ENCODE data around the gene NDUFAF2. TPM values are rescaled to one million over a fixed set of nuclear protein-coding genes. Genes with fewer than 3 reads are reported as not detected.
"Not testable (repeated sequence)": the region's sequence is repeated elsewhere in the genome, so short reads cannot be mapped to it uniquely, and the experiment has no call there.

NDUFAF2 gene
- total RNA-seq, 2 donors from 2014 or later = 13.7 to 19.4 TPM

- no peaks in the 10 kb centered on the region for H3K27me3 ChIP-seq
- TF ChIP-seq CTCF (IDR thresholded peaks at IDR 0.05) = no peak
- TF ChIP-seq POLR2A (IDR thresholded peaks at IDR 0.05) = no peak
- H3K4me3 ChIP-seq = no peak overlapping the region
- intact Hi-C loops (cut with DNase I) = no loop called here
- no peaks in the 10 kb centered on the region for H3K36me3 ChIP-seq (replicated peaks in 1 of 2; ENCODE audit: insufficient read depth in 1 of 2, low read depth in 2 of 2)
- WGBS, 2 donors = 69 to 70% methylated on average over 2 of the region's 2 CpGs
- DNase-seq = no peak
- H3K9me3 ChIP-seq = no peaks in the 10 kb centered on the region
- H3K27ac ChIP-seq = no peak overlapping the region
- no peak for ATAC-seq
- no peaks in the 10 kb centered on the region for H3K4me1 ChIP-seq
These were observed 142.9 kb downstream of the NDUFAF2 start for GRCh38 chr5:61087921-61088320.

- TF ChIP-seq CTCF (IDR thresholded peaks at IDR 0.05) (no peak), POLR2A (IDR thresholded peaks at IDR 0.05) (no peak)
- 83 to 91% methylated on average over 2 of the region's 2 CpGs for WGBS, 2 donors
- Histone ChIP-seq H3K4me3 (no peak overlapping the region), H3K36me3 (replicated peaks in 1 of 2; ENCODE audit: insufficient read depth in 1 of 2, low read depth in 2 of 2) (no peaks in the 10 kb centered on the region), H3K9me3 (no peaks in the 10 kb centered on the region), H3K4me1 (no peaks in the 10 kb centered on the region), H3K27me3 (no peaks in the 10 kb centered on the region), H3K27ac (no peak overlapping the region)
- intact Hi-C loops (cut with DNase I) = no loop called here
- DNase-seq (no peak), ATAC-seq (no peak)
These were observed 144.3 kb downstream of the NDUFAF2 start for GRCh38 chr5:61089351-61089750.

GRCh38 chr5:61093046-61093771, 148.2 kb downstream of the NDUFAF2 start:
- H3K27ac ChIP-seq; H3K36me3 ChIP-seq (replicated peaks in 1 of 2; ENCODE audit: insufficient read depth in 1 of 2, low read depth in 2 of 2); H3K27me3 ChIP-seq; H3K4me3 ChIP-seq; ATAC-seq; DNase-seq; H3K4me1 ChIP-seq; H3K9me3 ChIP-seq; intact Hi-C loops (cut with DNase I): not testable (repeated sequence)
- 92 to 93% methylated on average over 5 of the region's 5 CpGs for WGBS, 2 donors

- TF ChIP-seq POLR2A (IDR thresholded peaks at IDR 0.05) (no peak), CTCF (IDR thresholded peaks at IDR 0.05) (no peak)
- H3K27ac ChIP-seq = no peak overlapping the region
- no peaks in the 10 kb centered on the region for H3K27me3 ChIP-seq
- no peaks in the 10 kb centered on the region for H3K36me3 ChIP-seq (replicated peaks in 1 of 2; ENCODE audit: insufficient read depth in 1 of 2, low read depth in 2 of 2)
- DNase-seq (no peak), ATAC-seq (no peak)
- H3K4me3 ChIP-seq = no peak overlapping the region
- intact Hi-C loops (cut with DNase I) = no loop called here
- no peaks in the 10 kb centered on the region for H3K4me1 ChIP-seq
- H3K9me3 ChIP-seq = no peaks in the 10 kb centered on the region
- WGBS, 2 donors = 92 to 98% methylated on average over 2 of the region's 2 CpGs
These were observed 152.5 kb downstream of the NDUFAF2 start for GRCh38 chr5:61097465-61097864.

- ATAC-seq = no peak
- H3K4me3 ChIP-seq = no peak overlapping the region
- no peaks in the 10 kb centered on the region for H3K4me1 ChIP-seq
- no peaks in the 10 kb centered on the region for H3K36me3 ChIP-seq (replicated peaks in 1 of 2; ENCODE audit: insufficient read depth in 1 of 2, low read depth in 2 of 2)
- intact Hi-C loops (cut with DNase I) = no loop called here
- no peak overlapping the region for H3K27ac ChIP-seq
- DNase-seq = no peak
- H3K9me3 ChIP-seq = no peaks in the 10 kb centered on the region
- WGBS, 2 donors = 70 to 80% methylated on average over 1 of the region's 1 CpG
- TF ChIP-seq POLR2A (IDR thresholded peaks at IDR 0.05) = no peak
- no peak for TF ChIP-seq CTCF (IDR thresholded peaks at IDR 0.05)
- no peaks in the 10 kb centered on the region for H3K27me3 ChIP-seq
These were observed 153.4 kb downstream of the NDUFAF2 start for GRCh38 chr5:61098251-61098995.

All from body of pancreas (tissue), 4 donors.